B cell (primary cell): ENCODE data around the gene EXOC3. TPM values are rescaled to one million over a fixed set of nuclear protein-coding genes. Genes with fewer than 3 reads are reported as not detected.

Experiments used
- ATAC-seq: fragments of 200-7000 bp; cut with Tn5 transposase; one replicate; pipeline ENCODE4 v1.10.0; 2021; ENCODE audit warnings: low read depth, mild to moderate bottlenecking, moderate number of reproducible peaks, moderate library complexity
- CTCF ChIA-PET: fragments of 350-600 bp; sonication (Branson Sonifier 250); formaldehyde crosslinking; loops from one replicate; lab custom pipeline; 2021; ENCODE audit warnings: antibody characterized with exemption, inconsistent platforms; lab: Charles Lee
- POLR2A ChIA-PET: fragments of 350-600 bp; sonication (Branson Sonifier 250); formaldehyde crosslinking; loops from one replicate; lab custom pipeline; 2021; ENCODE audit warnings: antibody characterized with exemption; lab: Charles Lee
- DNase-seq: peaks from one replicate; pipeline ENCODE4 v3.0.0; 2013
- H2AFZ ChIP-seq: 2 replicates; pipeline ENCODE4 v1.6.1; 2012; ENCODE audit warnings: mild to moderate bottlenecking, low read depth, low read length; ENCODE audit not compliant: insufficient read depth, poor library complexity, severe bottlenecking
- H3K27ac ChIP-seq, 2 donors: 1 replicate in 1 of 2; 2 replicates in 1 of 2; pipeline ENCODE4 v1.5.1; 2012 to 2013; ENCODE audit warnings: low read length in 2 of 2, mild to moderate bottlenecking in 2 of 2, moderate library complexity in 1 of 2
- H3K27me3 ChIP-seq, 4 experiments: fragments of 200-600 bp in 1 of 4; sonication (generic) in 1 of 4; replicated peaks in 1 of 4; 1 replicate in 2 of 4; 2 replicates in 2 of 4; pipeline versions ENCODE4 v1.6.1 to v1.7.0; 2013 to 2016; ENCODE audit warnings: low read length in 3 of 4, mild to moderate bottlenecking in 2 of 4, mixed read lengths in 1 of 4, moderate library complexity in 1 of 4; ENCODE audit not compliant: insufficient read depth in 4 of 4, control insufficient read depth in 3 of 4; ENCODE audit errors: control extremely low read depth in 1 of 4
- H3K36me3 ChIP-seq, 2 experiments: replicated peaks in 1 of 2; 1 replicate in 1 of 2; 2 replicates in 1 of 2; pipeline versions ENCODE4 v1.6.1 to v1.7.1; 2013; ENCODE audit warnings: low read length in 1 of 2; ENCODE audit not compliant: insufficient read depth in 2 of 2, control insufficient read depth in 1 of 2; ENCODE audit errors: control extremely low read depth in 1 of 2, extremely low read depth in 1 of 2
- H3K4me1 ChIP-seq, 2 donors: fragments of 200-600 bp in 1 of 2; sonication (generic) in 1 of 2; 1 replicate in 1 of 2; 2 replicates in 1 of 2; pipeline versions ENCODE4 v1.5.1 to v1.6.1; 2013 to 2017; ENCODE audit warnings: low read length in 2 of 2; ENCODE audit not compliant: control insufficient read depth in 2 of 2, insufficient read depth in 2 of 2
- H3K4me2 ChIP-seq: replicated peaks from 2 replicates; pipeline ENCODE3; 2012; ENCODE audit warnings: mild to moderate bottlenecking, low read depth, low read length; ENCODE audit not compliant: poor library complexity, severe bottlenecking
- H3K4me3 ChIP-seq, 5 experiments: fragments of 200-600 bp in 1 of 5; sonication (generic) in 1 of 5; 1 replicate in 3 of 5; 2 replicates in 2 of 5; pipeline versions ENCODE4 v1.5.1 to v1.7.0; 2011 to 2016; ENCODE audit warnings: low read length in 4 of 5, mild to moderate bottlenecking in 4 of 5, low read depth in 2 of 5, control low read depth in 1 of 5, moderate library complexity in 1 of 5; ENCODE audit not compliant: insufficient read depth in 1 of 5; ENCODE audit errors: control extremely low read depth in 1 of 5, extremely low read depth in 1 of 5
- H3K79me2 ChIP-seq: fragments of 200-600 bp; sonication (generic); one replicate; pipeline ENCODE4 v1.6.0; 2016; ENCODE audit warnings: low read length; ENCODE audit not compliant: control insufficient read depth, insufficient read depth
- H3K9ac ChIP-seq: fragments of 200-600 bp; sonication (generic); 2 replicates; pipeline ENCODE4 v1.6.1; 2017; ENCODE audit warnings: mild to moderate bottlenecking, low read length, moderate library complexity
- H3K9me3 ChIP-seq, 3 donors: one replicate each; pipeline versions ENCODE4 v1.6.1 to v1.7.1; 2013; ENCODE audit warnings: low read length in 2 of 3; ENCODE audit not compliant: control insufficient read depth in 2 of 3, insufficient read depth in 1 of 3; ENCODE audit errors: control extremely low read depth in 1 of 3
- H4K20me1 ChIP-seq: 2 replicates; pipeline ENCODE4 v1.6.0; 2012; ENCODE audit warnings: mild to moderate bottlenecking, low read length; ENCODE audit not compliant: insufficient read depth, control insufficient read depth, poor library complexity, severe bottlenecking
- H3K27ac Mint-ChIP-seq: one replicate; pipeline ENCODE4 v1.8.0; 2021; ENCODE audit warnings: mixed read lengths
- H3K27me3 Mint-ChIP-seq: one replicate; pipeline ENCODE4 v1.8.0; 2021; ENCODE audit warnings: mixed read lengths
- H3K4me1 Mint-ChIP-seq: one replicate; pipeline ENCODE4 v1.8.0; 2021; ENCODE audit warnings: mixed read lengths
- H3K4me3 Mint-ChIP-seq: one replicate; pipeline ENCODE4 v1.8.0; 2021; ENCODE audit warnings: mixed read lengths
- H3K9me3 Mint-ChIP-seq: one replicate; pipeline ENCODE4 v1.8.0; 2022; ENCODE audit warnings: mixed read lengths; ENCODE audit not compliant: insufficient read depth
- EZH2 ChIP-seq: IDR thresholded peaks from 2 replicates; pipeline ENCODE4 v1.6.1; 2012; ENCODE audit warnings: borderline replicate concordance, low read depth, mild to moderate bottlenecking, moderate library complexity, low read length; ENCODE audit not compliant: insufficient read depth, poor library complexity, severe bottlenecking
- WGBS: methylation state at CpG from one replicate; pipeline ENCODE4 v1.1.5; 2013; ENCODE audit warnings: missing lambda C conversion rate; ENCODE audit not compliant: insufficient coverage; 5-methylcytosine and 5-hydroxymethylcytosine counted together
- intact Hi-C: fragments of 100-400 bp; cut with micrococcal nuclease; formaldehyde crosslinking; loops from one replicate; pipeline ENCODE4 v1.10.0; 2022
- polyA plus RNA-seq: library from polyadenylated mRNA; depleted of rRNA; stranded (reverse); fragments of >200 nt; gene quantifications from 2 replicates; pipeline ENCODE4 v1.2.3, GENCODE V29; 2012
- total RNA-seq, 2 donors: library from RNA; stranded (reverse); fragments of 120-200 nt in 1 of 2; gene quantifications; 1 replicate in 1 of 2; 2 replicates in 1 of 2; pipeline versions ENCODE4 v1.2.3 to v1.2.4, GENCODE V29; 2013 to 2022
- TF ChIP-seq, protein P1 (sequence below): fragments of 200-600 bp; IDR thresholded peaks from one replicate; pipeline ENCODE4 v1.8.0; 2022; ENCODE audit warnings: antibody characterized with exemption, mild to moderate bottlenecking

The EXOC3 gene
- total and polyA plus RNA-seq, 2 donors (not counting 1 experiment from before 2014, with no cell fraction given), result 44.0 to 97.1 TPM

- peak overlapping the region; percentile 13 for H3K27ac Mint-ChIP-seq
- Histone ChIP-seq H3K27ac (no peak overlapping the region), H4K20me1 (no peaks in the 10 kb centered on the region), H3K79me2 (no peaks in the 10 kb centered on the region), H3K4me2 (no peak overlapping the region), H3K27me3 (peaks cover 0 to 40% (median 12%) of the 10 kb centered on the region in 4 experiments), H3K4me1 (no peaks in the 10 kb centered on the region), H3K4me3 (no peak overlapping the region), H3K9me3 (peaks cover 0 to 8% (median 0%) of the 10 kb centered on the region in 3 donors), H3K9ac (no peak overlapping the region), H3K36me3 (no peaks in the 10 kb centered on the region), H2AFZ (no peak overlapping the region)
- TF ChIP-seq, protein P1, sequence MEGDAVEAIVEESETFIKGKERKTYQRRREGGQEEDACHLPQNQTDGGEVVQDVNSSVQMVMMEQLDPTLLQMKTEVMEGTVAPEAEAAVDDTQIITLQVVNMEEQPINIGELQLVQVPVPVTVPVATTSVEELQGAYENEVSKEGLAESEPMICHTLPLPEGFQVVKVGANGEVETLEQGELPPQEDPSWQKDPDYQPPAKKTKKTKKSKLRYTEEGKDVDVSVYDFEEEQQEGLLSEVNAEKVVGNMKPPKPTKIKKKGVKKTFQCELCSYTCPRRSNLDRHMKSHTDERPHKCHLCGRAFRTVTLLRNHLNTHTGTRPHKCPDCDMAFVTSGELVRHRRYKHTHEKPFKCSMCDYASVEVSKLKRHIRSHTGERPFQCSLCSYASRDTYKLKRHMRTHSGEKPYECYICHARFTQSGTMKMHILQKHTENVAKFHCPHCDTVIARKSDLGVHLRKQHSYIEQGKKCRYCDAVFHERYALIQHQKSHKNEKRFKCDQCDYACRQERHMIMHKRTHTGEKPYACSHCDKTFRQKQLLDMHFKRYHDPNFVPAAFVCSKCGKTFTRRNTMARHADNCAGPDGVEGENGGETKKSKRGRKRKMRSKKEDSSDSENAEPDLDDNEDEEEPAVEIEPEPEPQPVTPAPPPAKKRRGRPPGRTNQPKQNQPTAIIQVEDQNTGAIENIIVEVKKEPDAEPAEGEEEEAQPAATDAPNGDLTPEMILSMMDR, result no peak
- no peak for TF ChIP-seq EZH2
- ATAC-seq (no peak), DNase-seq (no peak)
- ChIA-PET CTCF (no interaction called here), POLR2A (no interaction called here)
- H3K9me3 Mint-ChIP-seq, result peaks cover 3% of the 10 kb centered on the region
- 50% methylated on average over 30 of the region's 31 CpGs for WGBS
- peaks cover 51% of the 10 kb centered on the region for H3K27me3 Mint-ChIP-seq
- H3K4me1 Mint-ChIP-seq, result no peaks in the 10 kb centered on the region
- no peak overlapping the region for H3K4me3 Mint-ChIP-seq
- intact Hi-C loops, result no loop called here
Observed at GRCh38 chr5:513216-514100, 70.5 kb downstream of the EXOC3 start.

DNA sequence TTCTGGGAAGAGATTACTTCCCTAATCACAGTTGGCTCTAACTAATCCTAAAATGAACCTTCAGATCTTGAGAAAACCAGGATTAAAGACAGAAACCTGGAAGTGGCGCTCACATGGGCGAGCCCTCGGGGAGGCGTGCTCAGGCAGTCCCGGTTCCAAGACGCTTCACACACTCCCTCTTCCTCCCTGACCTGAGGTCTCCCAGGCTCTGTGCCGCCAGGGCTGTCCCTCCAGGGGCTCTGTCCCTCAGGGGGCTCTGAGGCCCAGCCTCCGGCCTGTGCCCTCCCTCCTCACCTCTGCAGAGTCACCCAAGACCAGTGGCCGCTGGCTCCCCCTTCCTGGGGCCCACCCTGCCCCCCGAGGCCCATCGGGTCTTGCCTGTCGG, 71.1 kb downstream of the EXOC3 start:
- ATAC-seq (no peak), DNase-seq (no peak)
- TF ChIP-seq, protein P1, result no peak
- TF ChIP-seq EZH2, result no peak
- H3K27me3 Mint-ChIP-seq, result peaks cover 51% of the 10 kb centered on the region
- no peak overlapping the region for H3K4me3 Mint-ChIP-seq
- no peaks in the 10 kb centered on the region for H3K36me3 ChIP-seq
- H3K4me2 ChIP-seq, result no peak overlapping the region
- H3K9ac ChIP-seq, result no peak overlapping the region
- H2AFZ ChIP-seq, result no peak overlapping the region
- no peaks in the 10 kb centered on the region for H3K79me2 ChIP-seq
- peaks cover 3% of the 10 kb centered on the region for H3K9me3 Mint-ChIP-seq
- ChIA-PET CTCF (no interaction called here), POLR2A (no interaction called here)
- H3K27ac Mint-ChIP-seq, result no peak overlapping the region
- H3K27me3 ChIP-seq, result peaks cover 0 to 46% (median 14%) of the 10 kb centered on the region in 4 experiments
- H3K9me3 ChIP-seq, result peaks cover 0 to 12% (median 0%) of the 10 kb centered on the region in 3 donors
- intact Hi-C loops, result no loop called here
- H3K4me3 ChIP-seq, result no peak overlapping the region
- H3K27ac ChIP-seq, result no peak overlapping the region
- H3K4me1 ChIP-seq, result no peaks in the 10 kb centered on the region
- H4K20me1 ChIP-seq, result no peaks in the 10 kb centered on the region
- H3K4me1 Mint-ChIP-seq, result no peaks in the 10 kb centered on the region
- 86% methylated on average over 11 of the region's 12 CpGs for WGBS
